H9 (cell line): ENCODE results near the gene VPS41. TPM values are rescaled to one million over a fixed set of nuclear protein-coding genes. Genes with fewer than 3 reads are reported as not detected.
A peak's percentile ranks its signal among the peaks of the same experiment; 100 is the strongest.

ENCODE experiments used
- DNase-seq: peaks from one replicate; pipeline ENCODE4 v3.0.0-alpha.2; 2017
- H2AFZ ChIP-seq: one replicate; pipeline ENCODE4 v1.6.1; 2013; ENCODE audit warnings: mild to moderate bottlenecking, low read length, control low read depth, moderate library complexity
- H2AK5ac ChIP-seq: 2 replicates; pipeline ENCODE4 v1.6.1; 2013; ENCODE audit warnings: low read length, control low read depth, mixed read lengths; ENCODE audit not compliant: insufficient read length
- H2BK120ac ChIP-seq: one replicate; pipeline ENCODE4 v1.6.1; 2013; ENCODE audit warnings: low read depth, mild to moderate bottlenecking, low read length, control low read depth, inconsistent platforms; ENCODE audit not compliant: poor library complexity, severe bottlenecking
- H2BK12ac ChIP-seq: 2 replicates; pipeline ENCODE4 v1.6.1; 2013; ENCODE audit warnings: low read length, control low read depth, mixed read lengths, low read depth; ENCODE audit not compliant: insufficient read length
- H2BK15ac ChIP-seq: 2 replicates; pipeline ENCODE4 v1.6.1; 2013; ENCODE audit warnings: low read depth, low read length, control low read depth
- H2BK20ac ChIP-seq: one replicate; pipeline ENCODE4 v1.6.1; 2013; ENCODE audit warnings: low read depth, mild to moderate bottlenecking, low read length, control low read depth, inconsistent platforms; ENCODE audit not compliant: poor library complexity, severe bottlenecking
- H2BK5ac ChIP-seq: 2 replicates; pipeline ENCODE4 v1.6.1; 2013; ENCODE audit warnings: low read length, control low read depth, mixed read lengths; ENCODE audit not compliant: insufficient read length
- H3K14ac ChIP-seq: 2 replicates; pipeline ENCODE4 v1.6.1; 2013; ENCODE audit warnings: low read length, control low read depth; ENCODE audit not compliant: insufficient read depth
- H3K18ac ChIP-seq: 2 replicates; pipeline ENCODE4 v1.6.1; 2013; ENCODE audit warnings: low read depth, mild to moderate bottlenecking, mixed read lengths, low read length, control low read depth; ENCODE audit not compliant: insufficient read length
- H3K23ac ChIP-seq: 2 replicates; pipeline ENCODE4 v1.6.1; 2013; ENCODE audit warnings: low read length, control low read depth, mixed read lengths, low read depth; ENCODE audit not compliant: insufficient read length
- H3K23me2 ChIP-seq: 2 replicates; pipeline ENCODE4 v1.6.1; 2013; ENCODE audit warnings: low read depth, mild to moderate bottlenecking, mixed read lengths, low read length, control low read depth; ENCODE audit not compliant: insufficient read length, poor library complexity, severe bottlenecking
- H3K27ac ChIP-seq: 2 replicates; pipeline ENCODE4 v1.5.1; 2013; ENCODE audit warnings: low read length, control low read depth, mixed read lengths, low read depth; ENCODE audit not compliant: insufficient read length
- H3K27me3 ChIP-seq: 2 replicates; pipeline ENCODE4 v1.6.1; 2013; ENCODE audit warnings: low read length, control low read depth, inconsistent platforms; ENCODE audit not compliant: insufficient read depth
- H3K4ac ChIP-seq: 2 replicates; pipeline ENCODE4 v1.6.1; 2013; ENCODE audit warnings: low read depth, mild to moderate bottlenecking, control low read depth, inconsistent platforms, low read length, moderate library complexity
- H3K4me1 ChIP-seq: 2 replicates; pipeline ENCODE4 v1.6.1; 2013; ENCODE audit warnings: low read length, control low read depth, inconsistent platforms; ENCODE audit not compliant: insufficient read depth
- H3K4me2 ChIP-seq: 2 replicates; pipeline ENCODE4 v1.6.1; 2013; ENCODE audit warnings: low read length, control low read depth, mixed read lengths; ENCODE audit not compliant: insufficient read length, insufficient read depth
- H3K56ac ChIP-seq: 2 replicates; pipeline ENCODE4 v1.6.1; 2013; ENCODE audit warnings: low read depth, mild to moderate bottlenecking, mixed read lengths, low read length, control low read depth; ENCODE audit not compliant: insufficient read length
- H3K79me1 ChIP-seq: 2 replicates; pipeline ENCODE4 v1.6.1; 2013; ENCODE audit warnings: low read depth, mild to moderate bottlenecking, moderate library complexity, low read length, control low read depth, inconsistent platforms; ENCODE audit not compliant: insufficient read depth, poor library complexity, severe bottlenecking
- H3K79me2 ChIP-seq: 2 replicates; pipeline ENCODE4 v1.6.1; 2013; ENCODE audit warnings: low read length, control low read depth, inconsistent platforms; ENCODE audit not compliant: insufficient read depth
- H3K9ac ChIP-seq: 2 replicates; pipeline ENCODE4 v1.6.1; 2013; ENCODE audit warnings: low read length, control low read depth, mixed read lengths; ENCODE audit not compliant: insufficient read length; ENCODE audit errors: extremely low read depth
- H3K9me3 ChIP-seq: one replicate; pipeline ENCODE4 v1.6.1; 2013; ENCODE audit warnings: low read depth, low read length, inconsistent platforms; ENCODE audit not compliant: control insufficient read depth
- H3T11ph ChIP-seq: one replicate; pipeline ENCODE4 v1.6.1; 2013; ENCODE audit warnings: mild to moderate bottlenecking, low read length, control low read depth, inconsistent platforms
- H4K20me1 ChIP-seq: one replicate; pipeline ENCODE4 v1.6.1; 2013; ENCODE audit not compliant: control insufficient read depth, insufficient read length, insufficient read depth
- H4K5ac ChIP-seq: 2 replicates; pipeline ENCODE4 v1.6.1; 2013; ENCODE audit warnings: low read depth, mild to moderate bottlenecking, mixed read lengths, low read length, control low read depth; ENCODE audit not compliant: insufficient read length
- H4K8ac ChIP-seq: replicated peaks from 2 replicates; pipeline ENCODE4 v1.6.1; 2013; ENCODE audit warnings: low read length, control low read depth, mixed read lengths, low read depth; ENCODE audit not compliant: insufficient read length
- H4K91ac ChIP-seq: 2 replicates; pipeline ENCODE4 v1.6.1; 2013; ENCODE audit warnings: low read depth, mild to moderate bottlenecking, moderate library complexity, mixed read lengths, low read length, control low read depth; ENCODE audit not compliant: insufficient read length
- H3K27ac Mint-ChIP-seq, 3 experiments: 2 replicates in 2 of 3; 3 replicates in 1 of 3; pipeline ENCODE4 v1.8.0; 2020 to 2021; ENCODE audit warnings: mixed read lengths in 3 of 3, mild to moderate bottlenecking in 1 of 3, moderate library complexity in 1 of 3
- H3K27me3 Mint-ChIP-seq: 2 replicates; pipeline ENCODE4 v1.8.0; 2021; ENCODE audit warnings: low read depth, mild to moderate bottlenecking, moderate library complexity, mixed read lengths
- H3K36me3 Mint-ChIP-seq, 3 experiments: 2 replicates in 2 of 3; 3 replicates in 1 of 3; pipeline ENCODE4 v1.8.0; 2020 to 2021; ENCODE audit warnings: low read depth in 3 of 3, mixed read lengths in 3 of 3; ENCODE audit not compliant: insufficient read depth in 1 of 3
- H3K4me1 Mint-ChIP-seq, 2 experiments: 2 replicates each; pipeline ENCODE4 v1.8.0; 2020; ENCODE audit warnings: mixed read lengths in 2 of 2
- H3K4me3 Mint-ChIP-seq, 2 experiments: 2 replicates in 1 of 2; 3 replicates in 1 of 2; pipeline ENCODE4 v1.8.0; 2020 to 2021; ENCODE audit warnings: mild to moderate bottlenecking in 2 of 2, mixed read lengths in 2 of 2, moderate library complexity in 1 of 2
- H3K9me3 Mint-ChIP-seq, 2 experiments: 2 replicates in 1 of 2; 3 replicates in 1 of 2; pipeline ENCODE4 v1.8.0; 2020; ENCODE audit warnings: mild to moderate bottlenecking in 2 of 2, mixed read lengths in 2 of 2, moderate library complexity in 1 of 2
- CTCF ChIP-seq: fragments of 200-600 bp; sonication (generic); conservative IDR thresholded peaks from 3 replicates; pipeline ENCODE4 v1.8.0; 2021; ENCODE audit warnings: antibody characterized with exemption, mild to moderate bottlenecking
- WGBS: extraction: QIAGEN DNeasy Blood & Tissue Kit; methylation state at CpG from one replicate; pipeline ENCODE4 v1.1.7; 2013; ENCODE audit warnings: missing lambda C conversion rate, low lambda C conversion rate, mixed read lengths; ENCODE audit not compliant: insufficient read length; ENCODE audit errors: extremely low coverage; 5-methylcytosine and 5-hydroxymethylcytosine counted together
- total RNA-seq: library from RNA; stranded (reverse); gene quantifications from 2 replicates; pipeline ENCODE4 v1.2.1, GENCODE V29; 2021

VPS41 gene
- total RNA-seq, 1 experiment from 2014 or later: 49.3 TPM

GRCh38 chr7:38863601-38864291 is 45.2 kb downstream of the VPS41 start:
- Histone ChIP-seq H4K91ac (no peak overlapping the region), H2BK5ac (no peak overlapping the region), H3K27me3 (no peaks in the 10 kb centered on the region), H2AK5ac (no peak overlapping the region), H3K9me3 (no peaks in the 10 kb centered on the region), H3K4ac (no peak overlapping the region), H3K79me1 (no peaks in the 10 kb centered on the region), H4K20me1 (no peaks in the 10 kb centered on the region), H3K4me2 (no peak overlapping the region), H3K23ac (no peak overlapping the region), H3K56ac (no peak overlapping the region), H3T11ph (no peak overlapping the region), H3K4me1 (no peaks in the 10 kb centered on the region), H3K18ac (no peak overlapping the region), H3K79me2 (no peaks in the 10 kb centered on the region), H2BK20ac (no peak overlapping the region), H2BK15ac (no peak overlapping the region), H4K5ac (no peak overlapping the region), H3K9ac (no peak overlapping the region), H3K14ac (no peak overlapping the region), H2BK120ac (no peak overlapping the region), H3K23me2 (no peaks in the 10 kb centered on the region), H2AFZ (no peak overlapping the region), H3K27ac (no peak overlapping the region), H4K8ac (no peak overlapping the region), H2BK12ac (no peak overlapping the region)
- no CpG with 5 or more reads among the region's 7 CpGs for WGBS
- no peak for TF ChIP-seq CTCF
- Mint-ChIP-seq H3K27ac (peak overlapping the region in 2 of 3 experiments; percentile 53 to 86; a peak in 5 of 7 replicates), H3K9me3 (no peaks in the 10 kb centered on the region), H3K4me3 (no peak overlapping the region), H3K4me1 (peaks cover 6 to 9% of the 10 kb centered on the region in 2 experiments), H3K27me3 (no peaks in the 10 kb centered on the region), H3K36me3 (peaks cover 0 to 7% (median under 1%) of the 10 kb centered on the region in 3 experiments; a peak in 3 of 7 replicates)
- DNase-seq: no peak
